ENCODE measurements around the gene NOC2L. TPM values are rescaled to one million over a fixed set of nuclear protein-coding genes. Genes with fewer than 3 reads are reported as not detected.

NOC2L gene
- polyA plus RNA-seq, 1 donor (not counting 4 experiments of a cell fraction or from before 2014, with no cell fraction given): 51.8 TPM

DNA sequence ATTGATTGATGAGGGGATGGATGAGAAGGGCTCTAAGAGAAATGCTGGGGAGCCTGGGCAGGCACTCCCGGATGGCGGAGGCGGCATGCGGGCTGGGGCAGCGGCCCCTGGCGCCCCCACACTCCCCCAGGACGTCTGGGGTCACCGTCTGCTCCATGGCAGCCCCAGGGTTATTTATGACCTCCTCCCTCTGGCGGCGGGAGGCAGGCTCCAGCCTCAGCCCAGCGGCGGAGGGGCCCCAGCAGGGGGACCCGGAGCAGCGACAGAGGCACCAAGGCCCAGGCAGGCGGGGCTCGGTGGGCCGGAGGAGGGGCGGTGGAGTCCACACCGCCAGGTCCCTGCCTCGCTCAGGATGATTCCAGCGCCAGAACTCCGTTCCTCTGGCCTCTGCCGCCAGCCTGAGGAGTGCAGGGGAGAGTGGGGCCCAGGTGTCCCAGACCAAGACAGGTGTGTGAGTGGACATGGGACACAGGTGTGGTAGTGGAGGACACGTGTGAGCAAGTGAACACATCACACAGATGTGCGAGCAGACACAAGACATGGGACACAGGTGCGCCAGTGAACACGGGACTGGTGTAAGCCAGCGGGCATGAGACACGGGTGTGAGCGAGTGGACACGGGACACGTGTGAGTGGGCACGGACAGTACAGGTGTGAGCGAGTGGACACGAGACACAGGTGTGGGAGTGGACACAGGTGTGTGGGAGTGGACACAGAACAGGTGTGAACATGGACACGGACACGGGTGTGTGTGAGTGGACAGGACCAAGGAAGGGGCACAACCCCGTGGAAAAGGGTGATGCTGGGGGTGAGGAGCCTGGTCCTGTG is 37.8 kb downstream of the NOC2L start:
- Histone ChIP-seq H3K4me1 (ENCODE audit: control insufficient read depth, extremely low read depth, insufficient read depth, low read length) (peaks cover 8% of the 10 kb centered on the region), H3K36me3 (ENCODE audit: control insufficient read depth in 2 of 2, extremely low read depth in 1 of 2, insufficient read depth in 2 of 2, low read length in 2 of 2) (no peaks in the 10 kb centered on the region), H3K9me1 (ENCODE audit: control insufficient read depth, extremely low read depth, insufficient read depth, low read length) (no peaks in the 10 kb centered on the region), H3K9me3 (ENCODE audit: control insufficient read depth, low read depth, low read length) (no peaks in the 10 kb centered on the region), H3K27me3 (ENCODE audit: control insufficient read depth, extremely low read depth, insufficient read depth, low read length) (peaks cover 95% of the 10 kb centered on the region), H2AFZ (ENCODE audit: control insufficient read depth, low read length) (no peak overlapping the region), H3K79me2 (ENCODE audit: control insufficient read depth, insufficient read depth, low read length) (no peaks in the 10 kb centered on the region), H3K4me2 (ENCODE audit: control insufficient read depth, extremely low read depth, insufficient read depth, low read depth, low read length) (no peak overlapping the region), H3K4me3 (ENCODE audit: control insufficient read depth in 2 of 3, extremely low read depth in 1 of 3, insufficient read depth in 2 of 3, low read depth in 1 of 3, low read length in 3 of 3) (no peak overlapping the region), H3K9ac (ENCODE audit: control insufficient read depth, extremely low read depth, insufficient read depth, low read length) (no peak overlapping the region), H4K20me1 (ENCODE audit: control insufficient read depth, extremely low read depth, insufficient read depth, low read length) (peaks cover 12% of the 10 kb centered on the region), H3K27ac (ENCODE audit: control insufficient read depth, insufficient read depth, low read length) (no peak overlapping the region)
- DNase-seq (ENCODE audit: low read depth, low spot score): no peak
- TF ChIP-seq, protein P1, sequence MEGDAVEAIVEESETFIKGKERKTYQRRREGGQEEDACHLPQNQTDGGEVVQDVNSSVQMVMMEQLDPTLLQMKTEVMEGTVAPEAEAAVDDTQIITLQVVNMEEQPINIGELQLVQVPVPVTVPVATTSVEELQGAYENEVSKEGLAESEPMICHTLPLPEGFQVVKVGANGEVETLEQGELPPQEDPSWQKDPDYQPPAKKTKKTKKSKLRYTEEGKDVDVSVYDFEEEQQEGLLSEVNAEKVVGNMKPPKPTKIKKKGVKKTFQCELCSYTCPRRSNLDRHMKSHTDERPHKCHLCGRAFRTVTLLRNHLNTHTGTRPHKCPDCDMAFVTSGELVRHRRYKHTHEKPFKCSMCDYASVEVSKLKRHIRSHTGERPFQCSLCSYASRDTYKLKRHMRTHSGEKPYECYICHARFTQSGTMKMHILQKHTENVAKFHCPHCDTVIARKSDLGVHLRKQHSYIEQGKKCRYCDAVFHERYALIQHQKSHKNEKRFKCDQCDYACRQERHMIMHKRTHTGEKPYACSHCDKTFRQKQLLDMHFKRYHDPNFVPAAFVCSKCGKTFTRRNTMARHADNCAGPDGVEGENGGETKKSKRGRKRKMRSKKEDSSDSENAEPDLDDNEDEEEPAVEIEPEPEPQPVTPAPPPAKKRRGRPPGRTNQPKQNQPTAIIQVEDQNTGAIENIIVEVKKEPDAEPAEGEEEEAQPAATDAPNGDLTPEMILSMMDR (optimal IDR thresholded peaks at IDR 0.05 in 1 of 3, IDR thresholded peaks at IDR 0.05 in 1 of 3, conservative IDR thresholded peaks at IDR 0.05 in 1 of 3; ENCODE audit: extremely low read depth in 1 of 3, insufficient read depth in 2 of 3, low read length in 3 of 3): peak in 1 of 3 experiments; percentile 23
- TF ChIP-seq EZH2 (IDR thresholded peaks at IDR 0.05; ENCODE audit: low read length): peak; percentile 22
- no peak for FAIRE-seq
- dilution Hi-C loops (cut with MboI; ENCODE audit: extremely low pct_ligation_motif_present, low sequenced_read_pairs): no loop called here

DNA sequence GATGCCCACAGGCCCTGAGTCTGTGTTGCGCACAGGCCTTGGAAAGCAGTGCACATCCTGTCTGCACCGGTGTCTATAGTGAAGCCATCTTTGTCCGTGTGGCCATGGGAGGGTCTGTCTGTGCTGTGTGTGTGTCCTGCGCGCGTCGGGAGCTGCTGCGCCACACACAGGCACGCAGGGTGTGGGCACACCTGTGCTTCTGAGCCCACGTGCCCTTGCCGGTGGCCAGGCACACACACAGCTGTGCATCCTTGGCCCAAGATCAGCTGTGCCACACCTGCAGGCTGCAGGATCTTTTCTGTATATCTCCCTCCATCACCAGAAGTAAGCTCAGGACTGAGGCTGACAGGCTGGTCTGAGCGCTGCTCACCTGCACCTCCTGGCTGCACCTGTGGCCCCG is 38.5 kb downstream of the NOC2L start:
- H3K27ac ChIP-seq (ENCODE audit: control insufficient read depth, insufficient read depth, low read length): no peak overlapping the region
- H3K9me3 ChIP-seq (ENCODE audit: control insufficient read depth, low read depth, low read length): no peaks in the 10 kb centered on the region
- no peak overlapping the region for H3K4me2 ChIP-seq (ENCODE audit: control insufficient read depth, extremely low read depth, insufficient read depth, low read depth, low read length)
- H2AFZ ChIP-seq (ENCODE audit: control insufficient read depth, low read length): no peak overlapping the region
- DNase-seq (ENCODE audit: low read depth, low spot score) (no peak), FAIRE-seq (no peak)
- peaks cover 95% of the 10 kb centered on the region for H3K27me3 ChIP-seq (ENCODE audit: control insufficient read depth, extremely low read depth, insufficient read depth, low read length)
- TF ChIP-seq EZH2 (IDR thresholded peaks at IDR 0.05; ENCODE audit: low read length): peak; percentile 69
- TF ChIP-seq, protein P1 (optimal IDR thresholded peaks at IDR 0.05 in 1 of 3, IDR thresholded peaks at IDR 0.05 in 1 of 3, conservative IDR thresholded peaks at IDR 0.05 in 1 of 3; ENCODE audit: extremely low read depth in 1 of 3, insufficient read depth in 2 of 3, low read length in 3 of 3): no peak
- H3K36me3 ChIP-seq (ENCODE audit: control insufficient read depth in 2 of 2, extremely low read depth in 1 of 2, insufficient read depth in 2 of 2, low read length in 2 of 2): no peaks in the 10 kb centered on the region
- dilution Hi-C loops (cut with MboI; ENCODE audit: extremely low pct_ligation_motif_present, low sequenced_read_pairs): no loop called here
- H4K20me1 ChIP-seq (ENCODE audit: control insufficient read depth, extremely low read depth, insufficient read depth, low read length): peaks cover 10% of the 10 kb centered on the region
- H3K9me1 ChIP-seq (ENCODE audit: control insufficient read depth, extremely low read depth, insufficient read depth, low read length): no peaks in the 10 kb centered on the region
- no peak overlapping the region for H3K9ac ChIP-seq (ENCODE audit: control insufficient read depth, extremely low read depth, insufficient read depth, low read length)
- H3K4me1 ChIP-seq (ENCODE audit: control insufficient read depth, extremely low read depth, insufficient read depth, low read length): peaks cover 8% of the 10 kb centered on the region
- no peaks in the 10 kb centered on the region for H3K79me2 ChIP-seq (ENCODE audit: control insufficient read depth, insufficient read depth, low read length)
- no peak overlapping the region for H3K4me3 ChIP-seq (ENCODE audit: control insufficient read depth in 2 of 3, extremely low read depth in 1 of 3, insufficient read depth in 2 of 3, low read depth in 1 of 3, low read length in 3 of 3)

Data from keratinocyte (primary cell).